ENCODE results near the gene EIF4E1B.

DNA sequence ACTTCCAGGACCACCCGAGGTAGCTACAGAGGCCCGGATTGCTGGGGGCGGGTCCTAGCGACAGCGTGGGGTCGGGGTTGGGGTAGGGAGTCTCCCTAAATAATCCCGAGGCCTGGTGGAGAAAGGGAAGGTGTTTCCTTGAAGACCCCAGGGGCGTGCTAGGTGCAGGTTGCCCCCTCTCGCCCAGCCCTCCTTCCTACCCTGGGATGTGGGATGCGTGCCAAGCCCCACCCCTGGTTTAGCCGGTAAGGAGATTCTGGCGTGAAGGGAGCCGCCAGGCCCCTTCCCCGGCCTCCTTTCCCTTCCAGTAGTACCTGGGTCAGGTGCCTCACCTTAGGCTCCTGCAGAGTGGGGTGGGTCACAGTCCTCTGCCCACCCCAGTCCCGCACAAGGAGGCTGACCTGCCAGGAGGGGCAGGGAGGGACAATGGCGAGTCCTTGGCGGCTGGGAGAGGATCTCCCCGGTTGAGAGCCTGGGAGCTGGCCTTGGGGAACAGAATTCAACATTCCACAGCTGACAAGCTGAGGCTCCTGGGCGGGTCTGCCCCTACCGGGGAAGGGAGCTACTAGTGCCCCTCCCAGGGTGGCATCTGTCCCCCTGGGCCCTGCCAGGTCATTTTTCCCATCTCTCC lies 17.5 kb downstream of the EIF4E1B start:
- TF ChIP-seq CTCF (conservative IDR thresholded peaks at IDR 0.05; ENCODE audit: low read depth, low read length) (no peak), EZH2 (IDR thresholded peaks at IDR 0.05; ENCODE audit: borderline replicate concordance, low read depth, low read length, poor library complexity, severe bottlenecking) (no peak)
